ENCODE data around the gene AFAP1L1.
"Not testable (repeated sequence)": the region's sequence is repeated elsewhere in the genome, so short reads cannot be mapped to it uniquely, and the experiment has no call there.

The AFAP1L1 gene

GRCh38 chr5:149376104-149376503 lies 104.4 kb downstream of the AFAP1L1 start:
- no peak for DNase-seq

- no peak for DNase-seq
Observed at GRCh38 chr5:149376711-149377447, 105.2 kb downstream of the AFAP1L1 start.

- DNase-seq: no peak
Observed at GRCh38 chr5:149378241-149378820, 106.7 kb downstream of the AFAP1L1 start.

- DNase-seq: no peak
Observed at GRCh38 chr5:149379177-149379761, 107.6 kb downstream of the AFAP1L1 start, which contains the start of gene IL17B. TSS of gene IL17B (minus strand) at chr5:149379292. CDS start at chr5:149379225, 67 bp downstream.

- no peak for DNase-seq
Observed at GRCh38 chr5:149379818-149380374, 108.2 kb downstream of the AFAP1L1 start.

- no peak for DNase-seq
Observed at GRCh38 chr5:149380466-149381121, 108.9 kb downstream of the AFAP1L1 start.

- DNase-seq: no peak
Observed at GRCh38 chr5:149381261-149381985, 109.8 kb downstream of the AFAP1L1 start.

- DNase-seq: no peak
Observed at GRCh38 chr5:149381986-149382338, 110.3 kb downstream of the AFAP1L1 start.

GRCh38 chr5:149382517-149383220 lies 111.0 kb downstream of the AFAP1L1 start:
- no peak for DNase-seq

GRCh38 chr5:149383399-149383798 lies 111.7 kb downstream of the AFAP1L1 start:
- DNase-seq: no peak

- no peak for DNase-seq
Observed at GRCh38 chr5:149386166-149386565, 114.5 kb downstream of the AFAP1L1 start.

- DNase-seq: no peak
Observed at GRCh38 chr5:149387081-149387631, 115.5 kb downstream of the AFAP1L1 start.

- DNase-seq: no peak
Observed at GRCh38 chr5:149387982-149388381, 116.3 kb downstream of the AFAP1L1 start.

GRCh38 chr5:149388498-149389190 lies 117.0 kb downstream of the AFAP1L1 start:
- DNase-seq: no peak

GRCh38 chr5:149389552-149390495 lies 118.2 kb downstream of the AFAP1L1 start:
- no peak for DNase-seq

- DNase-seq: not testable (repeated sequence)
Observed at GRCh38 chr5:149391076-149391475, 119.4 kb downstream of the AFAP1L1 start.

Data from cortex of kidney (tissue), 1 donor.